Coronary artery (tissue), 2 donors: ENCODE data around the gene ST3GAL4.
"Not testable (repeated sequence)": the region's sequence is repeated elsewhere in the genome, so short reads cannot be mapped to it uniquely, and the experiment has no call there.

ENCODE experiments used
- DNase-seq: peaks from one replicate; pipeline ENCODE4 v3.0.0-alpha.2; 2017; ENCODE audit warnings: low spot score
- H3K27ac ChIP-seq, 2 donors: fragments of 200-600 bp; sonication (generic); one replicate each; pipeline ENCODE4 v1.5.1; 2016 to 2019
- H3K4me3 ChIP-seq: fragments of 200-600 bp; sonication (generic); 2 replicates; pipeline ENCODE4 v1.5.1; 2016; ENCODE audit warnings: mild to moderate bottlenecking, moderate library complexity
- CTCF ChIP-seq: fragments of 200-600 bp; sonication (generic); IDR thresholded peaks from one replicate; pipeline ENCODE4 v1.5.1; 2019; ENCODE audit warnings: antibody characterized with exemption

Gene ST3GAL4

GRCh38 chr11:126361400-126361799 is 5.9 kb downstream of the ST3GAL4 start:
- no peak overlapping the region for H3K27ac ChIP-seq
- no peak for TF ChIP-seq CTCF
- no peak for DNase-seq
- no peak overlapping the region for H3K4me3 ChIP-seq

GRCh38 chr11:126362879-126363655 is 7.6 kb downstream of the ST3GAL4 start:
- no peak for TF ChIP-seq CTCF
- no peak overlapping the region for H3K4me3 ChIP-seq
- H3K27ac ChIP-seq, result peak overlapping the region in 1 of 2 donors; percentile 48
- DNase-seq, result no peak

- Histone ChIP-seq H3K27ac (peak overlapping the region in 1 of 2 donors; percentile 48), H3K4me3 (no peak overlapping the region)
- no peak for DNase-seq
- no peak for TF ChIP-seq CTCF
Observed at GRCh38 chr11:126363706-126364248, 8.3 kb downstream of the ST3GAL4 start.

GRCh38 chr11:126364735-126365134 is 9.2 kb downstream of the ST3GAL4 start:
- H3K4me3 ChIP-seq, DNase-seq, H3K27ac ChIP-seq: not testable (repeated sequence)

GRCh38 chr11:126365508-126365907 is 10.0 kb downstream of the ST3GAL4 start:
- not testable (repeated sequence) for H3K27ac ChIP-seq, H3K4me3 ChIP-seq, DNase-seq

GRCh38 chr11:126366064-126366822 is 10.8 kb downstream of the ST3GAL4 start:
- Histone ChIP-seq H3K4me3 (no peak overlapping the region), H3K27ac (peak overlapping the region in 1 of 2 donors; percentile 20)
- no peak for TF ChIP-seq CTCF
- DNase-seq, result no peak

- DNase-seq, H3K27ac ChIP-seq, H3K4me3 ChIP-seq: not testable (repeated sequence)
Observed at GRCh38 chr11:126366823-126367654, 11.6 kb downstream of the ST3GAL4 start.

- H3K4me3 ChIP-seq, DNase-seq, H3K27ac ChIP-seq: not testable (repeated sequence)
Observed at GRCh38 chr11:126367806-126368205, 12.3 kb downstream of the ST3GAL4 start.

GRCh38 chr11:126368336-126369119 is 13.0 kb downstream of the ST3GAL4 start:
- H3K4me3 ChIP-seq, DNase-seq, H3K27ac ChIP-seq: not testable (repeated sequence)
